ENCODE data around the gene TMEM120B. TPM values are rescaled to one million over a fixed set of nuclear protein-coding genes. Genes with fewer than 3 reads are reported as not detected.

The TMEM120B gene
- total and polyA plus RNA-seq, 2 of the 4 experiments (the other 2 are of a cell fraction) = 10.6 to 18.4 TPM

GRCh38 chr12:121796855-121797751 lies 84.6 kb downstream of the TMEM120B start:
- no peak overlapping the region for H2BK20ac ChIP-seq (ENCODE audit: low read depth, low read length)
- ATAC-seq (ENCODE audit: low read depth) (peak; percentile 28), DNase-seq (peak; percentile 83)
- peak overlapping the region; percentile 97 for H2AK5ac ChIP-seq (ENCODE audit: low read depth, low read length)
- H3K56ac ChIP-seq (ENCODE audit: extremely low read depth, insufficient read depth, low read length) = peak overlapping the region; percentile 30; the same call in 1 of the 2 replicates
- H2BK5ac ChIP-seq (ENCODE audit: low read depth, low read length, poor library complexity, severe bottlenecking) = peak overlapping the region; percentile 70
- peak overlapping the region; percentile 87 for H2AFZ ChIP-seq (replicated peaks; ENCODE audit: low read length, poor library complexity)
- peaks cover 9% of the 10 kb centered on the region; the same call in 1 of the 2 replicates for H3K36me3 ChIP-seq (ENCODE audit: control insufficient read depth, insufficient read depth, low read length)
- no peak overlapping the region; the same call in 1 of the 2 replicates for H4K5ac ChIP-seq (ENCODE audit: low read depth, low read length)
- peak overlapping the region; percentile 88 for H3K4me2 ChIP-seq (ENCODE audit: low read depth, low read length)
- peak overlapping the region; percentile 77 for H3K4ac ChIP-seq (ENCODE audit: low read depth, low read length)
- peaks cover 34% of the 10 kb centered on the region for H3K4me1 ChIP-seq (ENCODE audit: control insufficient read depth, insufficient read depth, low read length)
- intact Hi-C loops (cut with micrococcal nuclease) = loop anchor here (5.0 to 10.0 kb wide), 2 partner anchors 225 to 242 kb away; partner anchors contain the start of gene BCL7A
- H4K8ac ChIP-seq (ENCODE audit: low read depth in 2 of 2, low read length in 2 of 2) = peak overlapping the region; percentile 22 to 67; a peak in 2 of 4 replicates
- no peaks in the 10 kb centered on the region for H3K9me3 ChIP-seq (ENCODE audit: control insufficient read depth, insufficient read depth, low read length)
- WGBS, 2 experiments (ENCODE audit: extremely low coverage in 2 of 2, insufficient read length in 1 of 2) = 16% methylated on average over 16 of the region's 39 CpGs; no CpG with 5 or more reads in 1 of the 2 experiments
- H2AK9ac ChIP-seq (replicated peaks; ENCODE audit: low read depth, low read length, poor library complexity) = peak overlapping the region; percentile 95
- peak overlapping the region; percentile 30 for H3K23ac ChIP-seq (ENCODE audit: low read depth, low read length)
- peaks cover 4% of the 10 kb centered on the region; the same call in 1 of the 2 replicates for H3K9me1 ChIP-seq (ENCODE audit: insufficient read depth, low read length)
- POLR2A ChIA-PET (ENCODE audit: unreplicated experiment) = interaction anchor here (0.6 kb wide), 2 partner anchors 15 to 67 kb away, joined by 5 read pairs; no protein-coding TSS in a partner anchor
- CTCF ChIA-PET = interaction anchor here (0.6 to 2.3 kb wide), 3 partner anchors 15 to 115 kb away, joined by 3 to 8 read pairs (median 4); no protein-coding TSS in a partner anchor
- no TSS peak for BruUV-seq (replicated peaks)
- H3K27ac ChIP-seq (ENCODE audit: insufficient read depth, low read length) = peak overlapping the region; percentile 49
- H2BK15ac ChIP-seq (ENCODE audit: low read depth, low read length) = peak overlapping the region; percentile 17; the same call in 1 of the 3 replicates
- H3K79me1 ChIP-seq (ENCODE audit: low read depth in 1 of 2, low read length in 2 of 2) = peaks cover 6 to 57% of the 10 kb centered on the region in 2 experiments; a peak in 3 of 4 replicates
- peak overlapping the region; percentile 50 for H3K9ac ChIP-seq (ENCODE audit: low read depth, low read length)
- peak overlapping the region; percentile 13; the same call in 1 of the 2 replicates for H3K4me3 ChIP-seq (ENCODE audit: insufficient read depth, low read depth, low read length)
- H2BK120ac ChIP-seq (ENCODE audit: low read depth, low read length) = peak overlapping the region; percentile 10; the same call in 1 of the 2 replicates
- in situ Hi-C loops (cut with MboI; ENCODE audit: low sequenced_read_pairs) = no loop called here
- H4K91ac ChIP-seq (ENCODE audit: insufficient read depth, low read depth, low read length) = peak overlapping the region; percentile 91
- dilution Hi-C loops (cut with HindIII; ENCODE audit: low sequenced_read_pairs, unreplicated experiment) = no loop called here
- H4K20me1 ChIP-seq (ENCODE audit: insufficient read depth, low read length) = peaks cover 11% of the 10 kb centered on the region
- H3K18ac ChIP-seq (ENCODE audit: low read depth, low read length) = no peak overlapping the region
- H3K27me3 ChIP-seq (ENCODE audit: control insufficient read depth, insufficient read depth, low read length) = no peaks in the 10 kb centered on the region
- H3K14ac ChIP-seq (replicated peaks; ENCODE audit: low read depth, low read length) = peak overlapping the region; percentile 78
- no peak for TF ChIP-seq ELK1 (IDR thresholded peaks at IDR 0.05; ENCODE audit: borderline replicate concordance, low read depth, low read length)
- TF ChIP-seq SMC3 (IDR thresholded peaks at IDR 0.05; ENCODE audit: low read depth, low read length) = peak; percentile 19; the same call in 1 of the 2 replicates
- no peak for TF ChIP-seq USF2 (IDR thresholded peaks at IDR 0.05; ENCODE audit: low read depth, low read length)
- TF ChIP-seq RCOR1 (IDR thresholded peaks at IDR 0.05; ENCODE audit: insufficient replicate concordance, low read length) = no peak
- TF ChIP-seq CTCF (conservative IDR thresholded peaks at IDR 0.05; ENCODE audit: low read depth, low read length) = peak; percentile 34
- no peak for TF ChIP-seq CEBPB (IDR thresholded peaks at IDR 0.05; ENCODE audit: low read depth, low read length)
- peak; percentile 49; the same call in 1 of the 2 replicates for TF ChIP-seq MAZ (IDR thresholded peaks at IDR 0.05; ENCODE audit: borderline replicate concordance, low read depth, low read length)
- no peak for TF ChIP-seq POLR2A (IDR thresholded peaks at IDR 0.05; ENCODE audit: low read depth, low read length)
- TF ChIP-seq BHLHE40 (IDR thresholded peaks at IDR 0.05; ENCODE audit: low read depth, low read length) = 0 out of 2 replicates have a peak, but pooled peaks have one; percentile 11
- no peak for TF ChIP-seq NFE2L2 (IDR thresholded peaks at IDR 0.05; ENCODE audit: low read depth, low read length)
- TF ChIP-seq CHD1 (IDR thresholded peaks at IDR 0.05; ENCODE audit: low read depth, low read length) = no peak
- no peak for TF ChIP-seq MAFK (IDR thresholded peaks at IDR 0.05; ENCODE audit: low read depth, low read length)

Data from IMR-90 (cell line).